Activated naive CD8-positive, alpha-beta T cell (primary cell): ENCODE measurements around the gene C17orf58.
"Not testable (repeated sequence)": the region's sequence is repeated elsewhere in the genome, so short reads cannot be mapped to it uniquely, and the experiment has no call there.

Experiments
- H3K27ac Mint-ChIP-seq: one replicate; pipeline ENCODE4 v1.8.0; 2021; ENCODE audit warnings: mixed read lengths
- H3K27me3 Mint-ChIP-seq: one replicate; pipeline ENCODE4 v1.8.0; 2021; ENCODE audit warnings: mixed read lengths
- H3K36me3 Mint-ChIP-seq: one replicate; pipeline ENCODE4 v1.8.0; 2021; ENCODE audit warnings: mixed read lengths
- H3K4me1 Mint-ChIP-seq: one replicate; pipeline ENCODE4 v1.8.0; 2021; ENCODE audit warnings: low read depth, mixed read lengths
- H3K4me3 Mint-ChIP-seq: one replicate; pipeline ENCODE4 v1.8.0; 2021; ENCODE audit warnings: mild to moderate bottlenecking, mixed read lengths
- H3K9me3 Mint-ChIP-seq: one replicate; pipeline ENCODE4 v1.8.0; 2021; ENCODE audit warnings: low read depth, mixed read lengths

C17orf58 gene

GRCh38 chr17:67990909-67991308, 5.4 kb downstream of the C17orf58 start:
- Mint-ChIP-seq H3K4me3 (peak overlapping the region; percentile 58), H3K9me3 (no peaks in the 10 kb centered on the region), H3K4me1 (peaks cover 21% of the 10 kb centered on the region), H3K27ac (no peak overlapping the region), H3K27me3 (peaks cover 8% of the 10 kb centered on the region), H3K36me3 (no peaks in the 10 kb centered on the region)

DNA sequence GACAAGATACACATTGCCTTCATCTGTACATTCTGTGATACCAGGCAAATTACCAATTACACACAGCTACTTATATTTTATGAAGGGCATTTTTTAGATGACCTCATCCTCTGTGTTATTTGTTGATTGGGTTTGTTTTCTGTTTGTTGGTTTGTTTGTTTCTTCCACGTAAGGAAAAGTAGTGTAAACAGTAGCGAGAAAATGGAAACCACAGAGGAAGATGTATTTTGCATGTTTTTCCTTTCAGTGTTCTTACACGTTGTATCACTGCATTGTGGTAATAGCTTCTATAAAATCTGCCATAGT, 12.9 kb downstream of the C17orf58 start:
- Mint-ChIP-seq H3K4me1 (no peaks in the 10 kb centered on the region), H3K27me3 (no peaks in the 10 kb centered on the region), H3K27ac (no peak overlapping the region), H3K4me3 (no peak overlapping the region), H3K36me3 (peaks cover 3% of the 10 kb centered on the region), H3K9me3 (no peaks in the 10 kb centered on the region)

- H3K36me3 Mint-ChIP-seq, result peaks cover 3% of the 10 kb centered on the region
- no peak overlapping the region for H3K4me3 Mint-ChIP-seq
- no peaks in the 10 kb centered on the region for H3K9me3 Mint-ChIP-seq
- H3K27ac Mint-ChIP-seq, result no peak overlapping the region
- H3K27me3 Mint-ChIP-seq, result no peaks in the 10 kb centered on the region
- H3K4me1 Mint-ChIP-seq, result no peaks in the 10 kb centered on the region
Measured at GRCh38 chr17:67982686-67983382, 13.4 kb downstream of the C17orf58 start.

GRCh38 chr17:67982034-67982640, 14.1 kb downstream of the C17orf58 start:
- Mint-ChIP-seq H3K36me3 (peaks cover 3% of the 10 kb centered on the region), H3K27me3 (no peaks in the 10 kb centered on the region), H3K4me1 (no peaks in the 10 kb centered on the region), H3K9me3 (no peaks in the 10 kb centered on the region), H3K27ac (no peak overlapping the region), H3K4me3 (no peak overlapping the region)

GRCh38 chr17:67980883-67981282, 15.4 kb downstream of the C17orf58 start:
- H3K4me1 Mint-ChIP-seq, H3K4me3 Mint-ChIP-seq, H3K36me3 Mint-ChIP-seq, H3K27me3 Mint-ChIP-seq, H3K9me3 Mint-ChIP-seq, H3K27ac Mint-ChIP-seq: not testable (repeated sequence)

DNA sequence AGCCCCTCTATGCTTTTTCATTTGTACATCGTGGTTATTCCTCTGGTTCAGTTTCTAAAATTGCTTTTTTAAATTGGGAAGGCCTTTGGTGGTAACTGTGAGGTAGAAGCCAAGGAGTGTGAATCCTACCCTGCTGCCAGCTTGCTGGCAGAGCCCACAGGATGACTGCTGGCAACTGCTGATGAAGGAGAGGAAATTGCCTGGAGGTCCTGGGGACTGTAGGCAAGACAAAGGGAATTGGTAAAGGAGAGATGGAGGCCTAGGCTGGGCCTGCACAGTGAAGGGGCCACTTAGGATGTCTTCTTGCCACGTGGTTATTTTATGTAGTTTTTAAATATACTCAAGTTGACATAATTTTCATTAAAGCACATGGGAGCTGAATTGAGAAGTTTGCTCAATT, 15.8 kb downstream of the C17orf58 start:
- Mint-ChIP-seq H3K4me1 (no peaks in the 10 kb centered on the region), H3K27ac (no peak overlapping the region), H3K9me3 (no peaks in the 10 kb centered on the region), H3K27me3 (no peaks in the 10 kb centered on the region), H3K36me3 (peaks cover 3% of the 10 kb centered on the region), H3K4me3 (no peak overlapping the region)

DNA sequence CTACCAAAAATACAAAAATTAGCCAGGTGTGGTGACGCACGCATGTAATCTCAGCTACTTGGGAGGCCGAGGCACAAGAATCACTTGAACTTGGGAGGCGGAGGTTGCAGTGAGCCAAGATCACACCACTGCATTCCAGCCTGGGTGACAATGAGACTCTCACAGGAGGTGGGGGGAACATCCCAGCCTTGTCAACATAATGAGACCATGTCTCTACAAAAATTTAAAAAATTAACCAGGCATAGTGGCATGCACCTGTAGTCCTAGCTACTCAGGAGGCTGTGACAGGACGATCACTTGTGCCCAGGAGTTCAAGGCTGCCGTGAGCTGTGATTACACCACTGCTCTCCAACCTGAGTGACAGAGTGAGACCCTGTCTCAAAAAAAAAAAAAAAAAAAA, 20.0 kb downstream of the C17orf58 start:
- H3K4me3 Mint-ChIP-seq, H3K36me3 Mint-ChIP-seq, H3K4me1 Mint-ChIP-seq, H3K9me3 Mint-ChIP-seq, H3K27ac Mint-ChIP-seq, H3K27me3 Mint-ChIP-seq: not testable (repeated sequence)

DNA sequence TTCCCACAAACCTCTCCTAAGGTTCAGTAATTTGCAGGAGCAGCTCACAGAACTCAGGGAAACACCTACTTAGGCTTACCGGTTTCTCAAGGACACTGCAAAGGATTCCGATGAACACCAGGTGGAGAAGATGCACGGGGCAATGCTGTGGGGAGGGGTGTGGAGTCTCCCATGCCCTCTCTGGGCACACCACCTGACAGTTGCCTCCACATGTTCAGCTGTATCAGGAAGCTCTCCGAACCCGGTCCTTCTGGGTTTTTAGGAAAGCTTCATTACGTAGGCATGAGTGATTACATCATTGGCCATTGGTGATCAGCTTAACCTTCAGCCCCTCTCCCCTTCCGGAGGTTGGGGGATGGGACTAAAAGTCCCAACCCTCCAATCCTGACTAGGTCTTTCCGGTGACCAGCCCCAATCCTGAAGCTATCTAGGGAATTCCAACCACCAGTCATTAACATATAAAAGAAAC, 21.6 kb downstream of the C17orf58 start:
- H3K36me3 Mint-ChIP-seq, result peaks cover 7% of the 10 kb centered on the region
- no peak overlapping the region for H3K27ac Mint-ChIP-seq
- no peaks in the 10 kb centered on the region for H3K9me3 Mint-ChIP-seq
- no peaks in the 10 kb centered on the region for H3K27me3 Mint-ChIP-seq
- no peak overlapping the region for H3K4me3 Mint-ChIP-seq
- no peaks in the 10 kb centered on the region for H3K4me1 Mint-ChIP-seq

GRCh38 chr17:67974185-67974584, 22.1 kb downstream of the C17orf58 start:
- Mint-ChIP-seq H3K4me1 (no peaks in the 10 kb centered on the region), H3K27me3 (no peaks in the 10 kb centered on the region), H3K4me3 (no peak overlapping the region), H3K27ac (no peak overlapping the region), H3K36me3 (peaks cover 7% of the 10 kb centered on the region), H3K9me3 (no peaks in the 10 kb centered on the region)

DNA sequence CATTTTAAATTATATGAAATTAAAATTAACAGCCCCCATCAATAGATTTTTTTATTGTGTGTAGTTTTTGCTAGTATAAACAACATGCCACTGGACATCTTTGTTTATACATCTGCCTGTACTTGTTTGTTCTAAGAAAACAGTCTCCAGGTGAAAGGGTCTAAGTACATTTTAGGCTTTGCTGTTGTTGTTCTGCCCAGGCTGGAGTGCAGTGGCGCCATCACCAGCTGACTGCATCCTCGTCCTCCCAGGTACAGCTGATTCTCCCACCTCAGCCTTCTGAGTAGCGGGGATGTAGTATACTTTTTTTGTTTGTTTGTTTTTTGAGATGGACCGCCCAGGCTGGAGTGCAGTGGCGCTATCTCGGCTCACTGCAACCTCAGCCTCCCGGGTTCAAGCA, 25.5 kb downstream of the C17orf58 start:
- Mint-ChIP-seq H3K4me3 (no peak overlapping the region), H3K27me3 (no peaks in the 10 kb centered on the region), H3K9me3 (no peaks in the 10 kb centered on the region), H3K36me3 (peaks cover 8% of the 10 kb centered on the region), H3K27ac (no peak overlapping the region), H3K4me1 (no peaks in the 10 kb centered on the region)

DNA sequence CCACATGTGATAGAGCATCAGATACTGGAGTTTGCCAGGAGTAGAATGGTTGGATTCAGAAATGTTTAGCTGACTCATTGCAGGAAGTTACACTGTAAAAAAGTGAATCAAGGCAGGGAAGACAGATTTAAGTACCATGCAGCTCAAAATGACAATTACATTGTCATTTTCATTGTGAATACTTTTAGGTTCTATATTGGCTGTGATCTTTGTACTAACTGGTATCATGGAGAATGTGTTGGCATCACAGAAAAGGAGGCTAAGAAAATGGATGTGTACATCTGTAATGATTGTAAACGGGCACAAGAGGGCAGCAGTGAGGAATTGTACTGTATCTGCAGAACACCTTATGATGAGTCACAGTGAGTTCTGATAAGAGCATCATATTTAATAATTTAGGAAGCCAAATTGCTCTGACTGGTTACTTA, 33.1 kb downstream of the C17orf58 start:
- H3K4me1 Mint-ChIP-seq, H3K9me3 Mint-ChIP-seq, H3K4me3 Mint-ChIP-seq, H3K27me3 Mint-ChIP-seq, H3K36me3 Mint-ChIP-seq: not testable (repeated sequence)
- H3K27ac Mint-ChIP-seq, result peak overlapping the region; percentile 59

DNA sequence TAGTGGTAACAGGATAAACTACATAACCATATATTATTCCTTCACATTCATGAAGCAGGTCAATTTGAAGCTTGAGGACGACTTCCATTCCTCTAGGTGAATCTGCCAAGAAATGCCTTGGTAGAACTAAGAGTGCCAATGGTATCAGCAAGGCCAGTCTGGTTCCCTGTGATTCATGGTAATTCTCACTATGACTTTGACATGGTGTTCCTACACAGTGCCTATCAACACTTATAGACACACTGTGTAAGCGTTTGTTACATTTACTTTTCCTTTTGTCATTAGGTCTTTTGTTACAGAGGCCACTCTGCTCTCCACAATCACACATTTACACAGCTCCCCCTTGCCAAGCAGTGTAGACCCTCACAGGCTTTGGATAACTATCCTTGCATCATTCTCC, 34.1 kb downstream of the C17orf58 start:
- H3K36me3 Mint-ChIP-seq, H3K9me3 Mint-ChIP-seq, H3K4me3 Mint-ChIP-seq, H3K27me3 Mint-ChIP-seq, H3K4me1 Mint-ChIP-seq: not testable (repeated sequence)
- H3K27ac Mint-ChIP-seq, result peak overlapping the region; percentile 59

GRCh38 chr17:67960276-67960675, 36.0 kb downstream of the C17orf58 start:
- not testable (repeated sequence) for H3K4me3 Mint-ChIP-seq, H3K9me3 Mint-ChIP-seq, H3K36me3 Mint-ChIP-seq, H3K4me1 Mint-ChIP-seq, H3K27me3 Mint-ChIP-seq
- peak overlapping the region; percentile 82 for H3K27ac Mint-ChIP-seq

DNA sequence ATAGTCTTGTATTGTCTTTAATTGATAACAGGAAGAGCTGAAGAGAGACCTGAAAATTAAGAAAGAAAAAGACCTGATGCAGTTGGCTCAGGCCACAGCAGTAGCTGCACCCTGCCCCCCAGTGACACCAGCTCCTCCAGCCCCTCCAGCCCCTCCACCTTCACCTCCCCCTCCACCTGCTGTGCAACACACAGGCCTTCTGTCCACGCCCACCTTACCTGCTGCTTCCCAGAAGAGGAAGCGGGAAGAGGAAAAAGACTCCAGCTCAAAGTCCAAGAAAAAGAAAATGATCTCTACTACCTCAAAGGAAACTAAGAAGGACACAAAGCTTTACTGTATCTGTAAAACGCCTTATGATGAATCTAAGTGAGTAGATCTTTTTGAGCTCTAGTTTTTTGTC, 36.8 kb downstream of the C17orf58 start:
- Mint-ChIP-seq H3K27me3 (no peaks in the 10 kb centered on the region), H3K27ac (peak overlapping the region; percentile 82), H3K4me3 (no peak overlapping the region), H3K9me3 (no peaks in the 10 kb centered on the region), H3K4me1 (peaks cover 7% of the 10 kb centered on the region), H3K36me3 (no peaks in the 10 kb centered on the region)

- Mint-ChIP-seq H3K4me1 (no peaks in the 10 kb centered on the region), H3K27ac (no peak overlapping the region), H3K9me3 (no peaks in the 10 kb centered on the region), H3K36me3 (peaks cover 7% of the 10 kb centered on the region), H3K4me3 (no peak overlapping the region), H3K27me3 (no peaks in the 10 kb centered on the region)
Measured at GRCh38 chr17:67950945-67951344, 45.3 kb downstream of the C17orf58 start.

- H3K4me1 Mint-ChIP-seq, result no peaks in the 10 kb centered on the region
- no peak overlapping the region for H3K27ac Mint-ChIP-seq
- no peaks in the 10 kb centered on the region for H3K9me3 Mint-ChIP-seq
- peaks cover 11% of the 10 kb centered on the region for H3K36me3 Mint-ChIP-seq
- no peaks in the 10 kb centered on the region for H3K27me3 Mint-ChIP-seq
- no peak overlapping the region for H3K4me3 Mint-ChIP-seq
Measured at GRCh38 chr17:67947325-67947813, 48.9 kb downstream of the C17orf58 start.
